ENCODE results near the gene SMARCA4.

- TF ChIP-seq CTCF (IDR thresholded peaks at IDR 0.05; ENCODE audit: low read length) (no peak), EZH2 (IDR thresholded peaks at IDR 0.05; ENCODE audit: borderline replicate concordance, low read length) (no peak)
These were observed 40.0 kb upstream of the SMARCA4 start for GRCh38 chr19:10920781-10921180.

Data from OCI-LY1 (cell line).